BJ (cell line): ENCODE data around the gene SSH2. TPM values are rescaled to one million over a fixed set of nuclear protein-coding genes. Genes with fewer than 3 reads are reported as not detected.
"Not testable (repeated sequence)": the region's sequence is repeated elsewhere in the genome, so short reads cannot be mapped to it uniquely, and the experiment has no call there.

Experiments used
- CTCF ChIA-PET: fragments of 350-600 bp; formaldehyde crosslinking; extraction: SDS; loops from one replicate; lab custom pipeline; 2021; ENCODE audit warnings: antibody characterized with exemption, inconsistent platforms; lab: Yijun Ruan, JAX
- POLR2A ChIA-PET: fragments of 300-600 bp; sonication (Branson Sonifier 250); formaldehyde crosslinking; extraction: SDS; loops from one replicate; lab custom pipeline; 2021; ENCODE audit warnings: antibody characterized with exemption; lab: Charles Lee
- DNase-seq: peaks from one replicate; pipeline ENCODE4 v3.0.0-alpha.2; 2011; ENCODE audit warnings: low read depth
- H3K27me3 ChIP-seq: 2 replicates; pipeline ENCODE4 v1.6.0; 2011; ENCODE audit warnings: low read length; ENCODE audit not compliant: control insufficient read depth, insufficient read depth
- H3K36me3 ChIP-seq: 2 replicates; pipeline ENCODE4 v1.5.1; 2011; ENCODE audit warnings: low read length; ENCODE audit not compliant: control insufficient read depth, insufficient read depth
- H3K4me3 ChIP-seq: 2 replicates; pipeline ENCODE4 v1.5.1; 2011; ENCODE audit warnings: low read depth, mild to moderate bottlenecking, control low read depth, low read length
- CTCF ChIP-seq: IDR thresholded peaks from 2 replicates; pipeline ENCODE4 v1.5.1; 2011; ENCODE audit warnings: low read depth, mild to moderate bottlenecking, control low read depth, inconsistent platforms, low read length, moderate library complexity; ENCODE audit not compliant: insufficient read depth
- polyA plus RNA-seq: library from polyadenylated mRNA; depleted of rRNA; stranded (reverse); fragments of >200 nt; gene quantifications from 2 replicates; pipeline ENCODE4 v1.2.3, GENCODE V29; 2011

SSH2 gene
- polyA plus RNA-seq, 1 experiment, result 5.7 TPM

GRCh38 chr17:29731589-29731929 lies 198.5 kb downstream of the SSH2 start:
- no peaks in the 10 kb centered on the region for H3K27me3 ChIP-seq
- DNase-seq, result no peak
- H3K4me3 ChIP-seq, result no peak overlapping the region
- no peak for TF ChIP-seq CTCF
- ChIA-PET CTCF (interaction anchor here (1.3 kb wide), 1 partner anchor 9 kb away, joined by 4 read pairs; no protein-coding TSS in a partner anchor), POLR2A (no interaction called here)
- no peaks in the 10 kb centered on the region for H3K36me3 ChIP-seq

GRCh38 chr17:29728490-29728889 lies 201.5 kb downstream of the SSH2 start:
- no peak for DNase-seq
- Histone ChIP-seq H3K36me3 (no peaks in the 10 kb centered on the region), H3K27me3 (no peaks in the 10 kb centered on the region), H3K4me3 (no peak overlapping the region)
- POLR2A ChIA-PET, result no interaction called here
- CTCF ChIA-PET, result no interaction called here
- no peak for TF ChIP-seq CTCF

- DNase-seq, result no peak
- no peak for TF ChIP-seq CTCF
- Histone ChIP-seq H3K27me3 (no peaks in the 10 kb centered on the region), H3K4me3 (no peak overlapping the region), H3K36me3 (no peaks in the 10 kb centered on the region)
- POLR2A ChIA-PET, result no interaction called here
- CTCF ChIA-PET, result no interaction called here
Measured at GRCh38 chr17:29726715-29727252, 203.2 kb downstream of the SSH2 start.

- H3K4me3 ChIP-seq, CTCF ChIA-PET, H3K27me3 ChIP-seq, H3K36me3 ChIP-seq, POLR2A ChIA-PET, DNase-seq: not testable (repeated sequence)
Measured at GRCh38 chr17:29725408-29725807, 204.6 kb downstream of the SSH2 start.

GRCh38 chr17:29723278-29724047 lies 206.6 kb downstream of the SSH2 start:
- CTCF ChIA-PET, result interaction anchor here (1.2 to 1.6 kb wide), 5 partner anchors 9 to 85 kb away, joined by 3 to 6 read pairs (median 4); no protein-coding TSS in a partner anchor
- H3K27me3 ChIP-seq, result no peaks in the 10 kb centered on the region

More at GRCh38 chr17:29723278-29724047, 206.6 kb downstream of the SSH2 start:
- H3K4me3 ChIP-seq, result no peak overlapping the region
- no peaks in the 10 kb centered on the region for H3K36me3 ChIP-seq
- POLR2A ChIA-PET, result no interaction called here
- TF ChIP-seq CTCF, result no peak
- no peak for DNase-seq
